ENCODE results near the gene RHBDD1. TPM values are rescaled to one million over a fixed set of nuclear protein-coding genes. Genes with fewer than 3 reads are reported as not detected.
"Not testable (repeated sequence)": the region's sequence is repeated elsewhere in the genome, so short reads cannot be mapped to it uniquely, and the experiment has no call there.

RHBDD1 gene
- polyA plus RNA-seq, 5 donors, result 17.3 to 26.2 (median 24.2) TPM

DNA sequence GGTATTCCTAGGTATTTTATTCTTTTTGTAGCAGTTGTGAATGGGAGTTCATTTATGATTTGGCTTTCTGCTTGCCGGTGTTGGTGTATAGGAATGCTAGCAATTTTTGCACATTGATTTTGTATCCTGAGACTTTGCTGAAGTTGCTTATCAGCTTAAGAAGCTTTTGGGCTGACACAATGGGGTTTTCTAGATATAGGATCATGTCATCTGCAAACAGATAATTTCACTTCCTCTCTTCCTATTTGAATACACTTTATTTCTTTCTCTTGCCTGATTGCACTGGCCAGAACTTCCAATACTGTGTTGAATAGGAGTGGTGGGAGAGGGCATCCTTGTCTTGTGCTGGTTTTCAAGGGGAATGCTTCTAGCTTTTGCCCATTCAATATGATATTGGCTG is 7.1 kb downstream of the RHBDD1 start:
- DNase-seq, result not testable (repeated sequence)

DNA sequence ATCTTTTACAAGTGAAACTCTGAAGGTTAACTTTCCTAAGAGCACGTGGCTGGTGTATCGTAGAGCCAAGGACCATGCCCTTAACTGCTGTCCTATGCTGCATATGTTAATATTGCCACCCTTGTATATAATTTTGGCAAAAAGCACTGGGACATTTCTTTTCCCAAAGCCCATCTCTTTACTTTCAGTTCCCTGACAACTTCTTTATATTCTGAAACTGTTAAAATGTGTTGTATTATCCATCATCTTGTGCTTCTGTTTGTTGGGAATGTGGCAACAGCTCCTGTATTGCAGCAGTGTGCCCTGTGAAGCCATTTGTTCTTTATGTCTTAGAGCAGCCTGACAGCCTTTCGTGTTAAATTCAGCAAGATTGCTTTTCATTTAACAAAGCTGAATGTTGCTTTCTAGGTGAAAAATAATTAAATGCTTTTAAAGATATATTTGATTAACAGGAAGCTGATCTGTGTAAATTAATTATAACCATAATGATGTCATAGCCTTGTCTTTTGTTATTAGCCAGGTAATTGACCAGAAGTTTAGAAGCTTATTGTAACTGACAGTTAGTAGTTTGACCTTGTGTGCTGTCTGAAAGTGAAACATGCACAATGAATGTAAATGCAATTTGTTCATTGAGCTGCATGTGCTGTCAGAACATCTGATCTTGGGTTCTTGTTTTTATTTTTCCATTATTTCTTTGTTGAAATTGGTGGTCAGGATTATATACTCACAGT is 9.7 kb downstream of the RHBDD1 start:
- no peak for DNase-seq

- no peak for DNase-seq
These were observed 11.2 kb downstream of the RHBDD1 start for GRCh38 chr2:226847090-226847489.

DNA sequence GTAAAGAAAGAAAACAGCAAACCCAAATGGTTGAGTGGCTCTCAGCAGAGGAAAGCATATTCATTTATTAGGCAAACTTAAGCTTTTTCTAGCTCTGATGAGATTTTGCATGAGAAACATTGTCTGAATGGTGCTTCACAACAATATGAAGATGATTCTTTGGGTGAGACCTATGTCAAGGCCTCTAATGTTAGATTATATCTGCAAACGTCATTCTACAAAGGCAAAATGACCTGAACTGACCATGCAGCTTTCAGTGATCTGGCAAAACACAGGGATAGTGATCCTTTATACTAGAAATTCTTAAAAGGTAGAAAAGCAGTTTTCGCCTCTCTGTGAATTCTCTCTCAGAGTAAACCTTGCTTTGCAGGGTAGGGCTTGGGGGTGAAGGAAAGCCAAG is 11.7 kb downstream of the RHBDD1 start:
- no peak for DNase-seq

DNA sequence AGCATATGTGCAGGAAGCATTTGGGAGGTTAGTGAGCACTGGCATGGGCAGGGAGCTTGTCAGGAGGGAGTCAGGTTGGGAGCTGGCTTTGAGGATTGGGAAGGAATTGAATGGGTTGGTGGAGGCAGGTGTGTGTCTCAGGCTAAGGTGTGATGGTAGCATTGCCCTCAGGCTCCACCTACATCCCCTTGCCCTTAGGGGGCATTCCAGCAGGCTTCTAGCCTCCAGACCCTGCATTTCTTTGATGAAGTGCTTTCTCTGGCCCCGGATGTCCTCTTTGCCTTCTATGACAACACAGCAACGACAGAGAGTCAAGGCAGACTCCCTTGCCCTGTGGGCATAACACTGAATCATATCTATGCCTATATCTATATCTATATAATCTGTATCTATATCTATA is 13.5 kb downstream of the RHBDD1 start:
- DNase-seq, result no peak

DNA sequence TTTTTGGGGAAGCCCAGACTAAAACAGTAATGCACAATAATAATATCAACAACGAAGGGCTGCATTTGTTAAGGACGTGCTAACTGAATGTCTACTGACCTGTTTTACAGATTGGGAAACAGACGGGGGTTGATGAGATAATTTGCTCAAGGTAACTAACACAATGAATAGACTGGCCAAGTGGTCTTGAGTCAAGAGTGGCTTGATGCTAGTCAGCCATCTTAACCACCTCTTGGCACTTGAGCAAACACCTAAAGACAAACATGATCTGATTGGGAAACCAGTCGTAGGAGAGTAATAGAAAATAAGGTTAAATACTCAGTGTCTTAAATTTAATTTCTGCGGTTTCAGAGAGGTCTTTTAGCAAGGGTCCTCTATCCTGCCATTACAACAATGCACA is 14.2 kb downstream of the RHBDD1 start:
- no peak for DNase-seq

- no peak for DNase-seq
These were observed 19.9 kb downstream of the RHBDD1 start for GRCh38 chr2:226855787-226856186.

DNA sequence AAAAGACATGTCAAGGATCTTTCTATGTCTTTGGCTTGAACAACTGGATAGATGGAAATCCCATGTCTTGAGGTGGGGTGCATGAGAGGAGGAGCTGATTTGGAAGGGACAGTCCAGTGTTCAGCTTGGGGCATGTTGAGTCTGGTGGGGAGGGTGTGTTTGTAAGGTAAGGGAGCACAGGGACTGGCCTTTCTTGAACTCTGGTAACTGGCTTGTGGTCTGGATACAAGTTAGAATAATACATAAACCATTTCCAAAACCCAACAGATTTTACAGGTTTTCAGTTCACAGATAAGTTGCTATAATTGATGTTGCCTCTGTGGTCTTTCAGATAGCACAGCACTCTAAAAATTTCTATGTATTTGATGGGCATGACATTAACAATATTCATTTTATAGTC is 24.2 kb downstream of the RHBDD1 start:
- DNase-seq, result no peak

DNA sequence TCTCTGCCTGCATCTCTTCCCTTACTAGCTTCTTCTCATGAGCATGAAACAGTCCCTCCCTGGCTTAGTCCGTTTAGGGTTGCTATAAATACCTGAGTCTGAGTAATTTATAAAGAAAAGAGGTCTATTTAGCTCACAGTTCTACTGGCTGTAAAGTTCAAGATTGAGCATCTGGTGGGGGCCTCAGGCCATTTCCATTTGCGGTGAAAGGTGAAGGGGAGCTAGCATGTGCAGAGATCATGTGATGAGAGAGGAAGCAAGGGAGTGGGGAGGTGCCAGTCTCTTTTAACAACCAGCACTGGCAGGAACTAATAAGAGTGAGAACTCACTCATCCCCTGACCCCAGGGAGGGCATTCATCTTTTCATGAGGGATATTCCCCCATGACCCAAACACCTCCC is 26.8 kb downstream of the RHBDD1 start:
- DNase-seq, result no peak

- DNase-seq, result no peak
These were observed 29.4 kb downstream of the RHBDD1 start for GRCh38 chr2:226865273-226865672.

DNA sequence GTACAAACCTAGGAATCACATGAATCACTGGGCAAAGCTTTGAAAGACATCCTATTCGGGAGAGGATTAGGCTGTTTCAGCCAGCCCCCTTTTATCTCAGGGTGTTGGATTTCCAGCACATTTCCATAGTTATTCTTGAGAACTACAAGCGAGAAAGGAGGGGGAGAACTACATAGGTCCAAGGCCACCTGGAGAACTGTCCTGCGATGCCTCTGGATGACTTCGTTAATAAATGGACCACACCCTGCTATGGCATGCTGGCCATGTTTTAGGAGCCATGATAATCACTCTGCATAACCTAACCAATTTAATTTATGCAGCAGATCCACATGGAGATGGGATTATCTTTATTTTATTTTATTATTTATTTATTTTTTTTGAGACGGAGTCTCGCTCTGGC is 29.9 kb downstream of the RHBDD1 start:
- DNase-seq, result no peak

GRCh38 chr2:226868331-226869162 is 32.7 kb downstream of the RHBDD1 start:
- no peak for DNase-seq

GRCh38 chr2:226869371-226869770 is 33.5 kb downstream of the RHBDD1 start:
- no peak for DNase-seq

DNA sequence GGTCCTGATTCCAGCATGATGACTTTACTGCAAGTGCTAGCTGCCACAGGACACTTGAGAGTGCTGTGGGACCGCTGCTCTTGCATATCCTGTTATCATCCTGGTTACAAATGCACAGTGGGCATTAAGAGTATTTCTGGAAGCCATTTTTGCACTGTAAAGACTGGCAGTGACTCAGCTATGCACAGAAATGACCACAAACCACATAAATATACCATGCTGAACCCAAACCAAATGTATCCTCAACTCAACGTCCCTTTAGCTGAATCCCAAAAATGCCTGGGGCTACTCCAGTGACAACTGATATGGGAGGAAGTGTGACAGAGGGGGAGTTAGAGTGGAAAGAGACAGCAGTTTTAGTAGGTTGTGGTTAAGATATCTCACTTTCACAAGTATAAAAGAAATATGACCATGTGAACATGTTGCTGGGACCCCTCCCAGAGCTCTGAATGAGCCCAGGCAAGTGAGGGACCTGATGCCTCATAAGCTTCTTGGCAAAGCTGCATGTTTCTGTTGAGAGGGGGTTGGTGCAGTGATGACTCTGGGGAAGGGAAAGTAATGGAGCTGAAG is 37.3 kb downstream of the RHBDD1 start:
- DNase-seq, result no peak

GRCh38 chr2:226873826-226874225 is 38.0 kb downstream of the RHBDD1 start:
- no peak for DNase-seq

DNA sequence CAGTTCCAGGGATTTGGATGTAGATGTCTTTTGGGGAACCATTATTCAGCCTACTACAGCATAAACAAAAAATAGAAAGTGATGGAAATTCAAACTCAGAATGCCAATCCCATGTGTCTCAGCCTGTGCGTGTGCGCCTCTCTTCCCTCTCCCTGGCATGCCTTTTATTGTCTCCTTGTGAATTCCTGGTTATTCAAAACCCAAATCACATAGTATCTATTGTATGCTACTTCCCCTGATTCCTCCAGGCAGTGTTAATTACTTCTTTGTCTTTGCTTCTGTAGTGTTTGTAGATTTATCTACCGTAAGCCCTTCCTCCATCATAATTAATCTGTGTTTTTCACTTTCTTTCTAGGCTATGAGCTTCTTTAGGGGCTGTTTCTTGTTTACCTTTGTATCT is 38.9 kb downstream of the RHBDD1 start:
- no peak for DNase-seq

- DNase-seq, result no peak
These were observed 39.8 kb downstream of the RHBDD1 start for GRCh38 chr2:226875438-226876225.

DNA sequence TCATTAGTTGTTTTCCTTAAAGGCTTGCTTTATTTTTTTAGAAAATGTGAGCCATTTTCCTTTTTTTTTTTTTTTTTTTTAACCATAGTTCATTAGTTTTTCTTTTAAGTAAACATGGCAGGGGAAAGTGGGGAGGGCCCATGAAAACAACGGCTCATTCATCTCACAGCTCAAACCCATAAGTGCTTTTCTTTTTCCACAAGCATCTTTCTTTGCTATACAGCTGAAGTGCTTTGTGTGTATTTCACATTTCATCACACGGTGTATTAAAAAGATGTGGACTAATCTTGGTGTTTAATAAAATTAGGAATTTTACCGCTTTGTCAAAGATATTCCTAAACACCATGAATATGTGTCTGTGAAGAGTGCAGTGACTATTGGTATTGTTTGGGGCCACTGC is 41.6 kb downstream of the RHBDD1 start:
- no peak for DNase-seq

DNA sequence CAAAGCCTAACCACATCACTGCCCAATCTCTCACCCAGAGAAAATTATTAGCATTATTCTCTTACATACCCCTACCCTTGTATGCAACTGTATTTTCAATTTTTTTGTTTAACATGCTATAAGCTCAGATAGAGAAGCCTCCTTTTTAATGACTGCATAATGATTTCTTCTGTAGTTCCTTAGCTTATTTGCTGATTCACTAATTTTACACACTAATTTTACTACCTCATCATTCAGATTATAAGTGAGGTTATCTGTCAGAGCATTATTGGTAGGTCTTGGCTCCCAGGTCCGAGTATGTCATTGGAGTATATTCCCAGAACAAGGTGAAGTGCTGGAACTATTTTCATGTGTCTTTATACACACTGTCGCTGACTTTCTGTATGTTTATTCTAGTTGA is 45.4 kb downstream of the RHBDD1 start:
- DNase-seq, result no peak

GRCh38 chr2:226882606-226883005 is 46.8 kb downstream of the RHBDD1 start:
- DNase-seq, result no peak

- no peak for DNase-seq
These were observed 47.5 kb downstream of the RHBDD1 start for GRCh38 chr2:226883296-226883795.

GRCh38 chr2:226884166-226884565 is 48.3 kb downstream of the RHBDD1 start:
- no peak for DNase-seq
